ENCODE results near the gene ADAMTSL3.

DNA sequence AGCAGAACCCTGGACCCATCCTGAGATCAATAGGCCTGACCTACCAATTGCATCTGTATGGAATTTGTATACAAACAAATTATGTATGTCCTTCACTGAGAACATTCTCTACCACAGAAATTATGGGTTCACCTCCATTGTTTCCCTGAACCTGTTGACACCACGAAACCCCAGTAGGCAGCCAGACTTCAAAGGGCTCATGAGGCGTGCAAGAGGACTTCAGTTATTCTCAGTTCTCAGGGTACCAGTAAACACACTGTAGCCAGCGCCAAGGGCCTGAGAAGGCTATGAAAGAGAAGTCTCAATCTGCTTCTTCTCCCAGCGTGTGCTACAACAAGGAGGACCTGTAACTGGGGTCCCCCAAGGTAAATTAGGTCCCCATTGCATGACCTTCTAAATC lies 326.7 kb downstream of the ADAMTSL3 start:
- no peak for TF ChIP-seq POLR2AphosphoS5 (IDR thresholded peaks at IDR 0.05; ENCODE audit: low read depth, low read length)
- no peak for TF ChIP-seq SIN3A (IDR thresholded peaks at IDR 0.05; ENCODE audit: borderline replicate concordance, insufficient read depth, low read length)
- TF ChIP-seq, protein P1, sequence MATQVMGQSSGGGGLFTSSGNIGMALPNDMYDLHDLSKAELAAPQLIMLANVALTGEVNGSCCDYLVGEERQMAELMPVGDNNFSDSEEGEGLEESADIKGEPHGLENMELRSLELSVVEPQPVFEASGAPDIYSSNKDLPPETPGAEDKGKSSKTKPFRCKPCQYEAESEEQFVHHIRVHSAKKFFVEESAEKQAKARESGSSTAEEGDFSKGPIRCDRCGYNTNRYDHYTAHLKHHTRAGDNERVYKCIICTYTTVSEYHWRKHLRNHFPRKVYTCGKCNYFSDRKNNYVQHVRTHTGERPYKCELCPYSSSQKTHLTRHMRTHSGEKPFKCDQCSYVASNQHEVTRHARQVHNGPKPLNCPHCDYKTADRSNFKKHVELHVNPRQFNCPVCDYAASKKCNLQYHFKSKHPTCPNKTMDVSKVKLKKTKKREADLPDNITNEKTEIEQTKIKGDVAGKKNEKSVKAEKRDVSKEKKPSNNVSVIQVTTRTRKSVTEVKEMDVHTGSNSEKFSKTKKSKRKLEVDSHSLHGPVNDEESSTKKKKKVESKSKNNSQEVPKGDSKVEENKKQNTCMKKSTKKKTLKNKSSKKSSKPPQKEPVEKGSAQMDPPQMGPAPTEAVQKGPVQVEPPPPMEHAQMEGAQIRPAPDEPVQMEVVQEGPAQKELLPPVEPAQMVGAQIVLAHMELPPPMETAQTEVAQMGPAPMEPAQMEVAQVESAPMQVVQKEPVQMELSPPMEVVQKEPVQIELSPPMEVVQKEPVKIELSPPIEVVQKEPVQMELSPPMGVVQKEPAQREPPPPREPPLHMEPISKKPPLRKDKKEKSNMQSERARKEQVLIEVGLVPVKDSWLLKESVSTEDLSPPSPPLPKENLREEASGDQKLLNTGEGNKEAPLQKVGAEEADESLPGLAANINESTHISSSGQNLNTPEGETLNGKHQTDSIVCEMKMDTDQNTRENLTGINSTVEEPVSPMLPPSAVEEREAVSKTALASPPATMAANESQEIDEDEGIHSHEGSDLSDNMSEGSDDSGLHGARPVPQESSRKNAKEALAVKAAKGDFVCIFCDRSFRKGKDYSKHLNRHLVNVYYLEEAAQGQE (IDR thresholded peaks at IDR 0.05; ENCODE audit: insufficient read depth in 1 of 2, low read depth in 2 of 2, low read length in 2 of 2), result no peak

All from PFSK-1 (cell line).